Kidney (tissue), 22 donors: ENCODE measurements around the gene FUT9. TPM values are rescaled to one million over a fixed set of nuclear protein-coding genes. Genes with fewer than 3 reads are reported as not detected.

ENCODE experiments used
- DNase-seq, 5 donors: peaks; one replicate each; pipeline ENCODE4 v3.0.0-alpha.2; 2013 to 2020
- FAIRE-seq: peaks from 2 replicates; lab custom pipeline; 2012; peaks lifted over from hg19 to GRCh38; lab: Jason Lieb, UNC
- H3K27ac ChIP-seq, 2 donors: one replicate each; pipeline ENCODE4 v1.7.0; 2013; ENCODE audit warnings: low read depth in 2 of 2, low read length in 2 of 2, inconsistent platforms in 1 of 2
- H3K27me3 ChIP-seq: one replicate; pipeline ENCODE4 v1.7.1; 2013; ENCODE audit warnings: low read length, inconsistent platforms; ENCODE audit not compliant: control insufficient read depth, insufficient read depth
- H3K36me3 ChIP-seq, 3 donors: one replicate each; pipeline versions ENCODE4 v1.7.0 to v1.7.1; 2013; ENCODE audit warnings: low read length in 3 of 3, control low read depth in 1 of 3, inconsistent platforms in 1 of 3; ENCODE audit not compliant: insufficient read depth in 3 of 3, control insufficient read depth in 2 of 3
- H3K4me1 ChIP-seq, 3 donors: one replicate each; pipeline versions ENCODE4 v1.7.0 to v1.7.1; 2013; ENCODE audit warnings: low read length in 3 of 3, inconsistent platforms in 1 of 3, low read depth in 1 of 3; ENCODE audit not compliant: control insufficient read depth in 2 of 3, insufficient read depth in 2 of 3
- H3K4me3 ChIP-seq, 3 donors: one replicate each; pipeline versions ENCODE4 v1.7.0 to v1.8.1; 2013; ENCODE audit warnings: low read length in 3 of 3, control low read depth in 1 of 3, inconsistent platforms in 1 of 3
- H3K9ac ChIP-seq, 3 donors: one replicate each; pipeline versions ENCODE4 v1.7.0 to v1.7.1; 2013; ENCODE audit warnings: low read length in 3 of 3, control low read depth in 1 of 3, inconsistent platforms in 1 of 3
- H3K9me3 ChIP-seq, 3 donors: one replicate each; pipeline versions ENCODE4 v1.7.0 to v1.7.1; 2013; ENCODE audit warnings: low read length in 3 of 3, control low read depth in 1 of 3, inconsistent platforms in 1 of 3; ENCODE audit not compliant: control insufficient read depth in 2 of 3, insufficient read depth in 1 of 3
- intact Hi-C: fragments of 100-400 bp; cut with DNase I; formaldehyde crosslinking; loops from one replicate; pipeline ENCODE4 v1.11.1; 2022
- long read RNA-seq, 10 donors: library from polyadenylated mRNA in 1 of 10; unstranded in 1 of 10; transcript quantifications; one replicate each; pipeline ENCODE4 v2.0.0 and lab custom pipeline, GENCODE V29; 2021 to 2026
- polyA plus RNA-seq: library from polyadenylated mRNA; stranded (reverse); fragments of 350-450 nt; fragmentation: Illumina TruSeq; extraction: RNeasy Lipid Tissue Mini Kit (QIAGEN cat#74804); gene quantifications from one replicate; pipeline ENCODE4 v1.2.3, GENCODE V29; 2014; ENCODE audit warnings: low read depth, low replicate concordance; ENCODE audit not compliant: insufficient read depth
- total RNA-seq: library from RNA; stranded (reverse); fragmentation: NEBNext Ultra II Directional; extraction: Animal tissue kit (Norgen Biotek cat#: 25700); gene quantifications from one replicate; pipeline ENCODE4 v1.2.1, GENCODE V29; 2021
- TF ChIP-seq, protein P1 (sequence below): IDR thresholded peaks from 3 replicates; pipeline ENCODE4 v1.5.1; 2012; ENCODE audit warnings: mild to moderate bottlenecking, moderate library complexity, borderline replicate concordance; ENCODE audit not compliant: insufficient read depth; ENCODE audit errors: extremely low read depth
- donor health status: control.
- donor health status: control.
- donor health status: control.
- donor health status: control.
- donor health status: control.
- donor health status: DM: yes; HTN: yes; CAD: no.
- donor health status: Normal renal cell carcinoma (clear cell type).

The FUT9 gene
- total RNA-seq (0.13 TPM), polyA plus RNA-seq (0.06 TPM)
- long read RNA-seq, donor 1 = 0 reads
- long read RNA-seq, donor 2, full-length matches to known transcripts = 1 of 1 reads
- long read RNA-seq, donor 2, partial matches to known transcripts = 0 of 1 reads
- long read RNA-seq, donor 2, other reads (novel, unspliced or antisense) = 0 of 1 reads
- long read RNA-seq, donor 3, full-length matches to known transcripts = 1 of 1 reads
- long read RNA-seq, donor 3, partial matches to known transcripts = 0 of 1 reads
- long read RNA-seq, donor 3, other reads (novel, unspliced or antisense) = 0 of 1 reads
- long read RNA-seq, donor 4 = 0 reads
- long read RNA-seq, donor 5 = 0 reads
- long read RNA-seq, donor 6 = 0 reads
- long read RNA-seq, donor 7 = 0 reads
- long read RNA-seq, donor 8 = 0 reads
- long read RNA-seq, donor 9 = 0 reads
- long read RNA-seq, donor 10, full-length matches to known transcripts = 1 of 1 reads
- long read RNA-seq, donor 10, partial matches to known transcripts = 0 of 1 reads
- long read RNA-seq, donor 10, other reads (novel, unspliced or antisense) = 0 of 1 reads

GRCh38 chr6:96015518-96016333 lies at the start of gene FUT9:
Gene FUT9 (plus strand): TSS chr6:96015974. CDS start chr6:96203156, 187,182 bp downstream.
- no peaks in the 10 kb centered on the region for H3K9me3 ChIP-seq
- TF ChIP-seq, protein P1, sequence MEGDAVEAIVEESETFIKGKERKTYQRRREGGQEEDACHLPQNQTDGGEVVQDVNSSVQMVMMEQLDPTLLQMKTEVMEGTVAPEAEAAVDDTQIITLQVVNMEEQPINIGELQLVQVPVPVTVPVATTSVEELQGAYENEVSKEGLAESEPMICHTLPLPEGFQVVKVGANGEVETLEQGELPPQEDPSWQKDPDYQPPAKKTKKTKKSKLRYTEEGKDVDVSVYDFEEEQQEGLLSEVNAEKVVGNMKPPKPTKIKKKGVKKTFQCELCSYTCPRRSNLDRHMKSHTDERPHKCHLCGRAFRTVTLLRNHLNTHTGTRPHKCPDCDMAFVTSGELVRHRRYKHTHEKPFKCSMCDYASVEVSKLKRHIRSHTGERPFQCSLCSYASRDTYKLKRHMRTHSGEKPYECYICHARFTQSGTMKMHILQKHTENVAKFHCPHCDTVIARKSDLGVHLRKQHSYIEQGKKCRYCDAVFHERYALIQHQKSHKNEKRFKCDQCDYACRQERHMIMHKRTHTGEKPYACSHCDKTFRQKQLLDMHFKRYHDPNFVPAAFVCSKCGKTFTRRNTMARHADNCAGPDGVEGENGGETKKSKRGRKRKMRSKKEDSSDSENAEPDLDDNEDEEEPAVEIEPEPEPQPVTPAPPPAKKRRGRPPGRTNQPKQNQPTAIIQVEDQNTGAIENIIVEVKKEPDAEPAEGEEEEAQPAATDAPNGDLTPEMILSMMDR = no peak

GRCh38 chr6:95967594-95967993 lies 48.2 kb upstream of the FUT9 start:
- peaks cover 0 to 3% (median 3%) of the 10 kb centered on the region in 3 donors for H3K9me3 ChIP-seq
- no peaks in the 10 kb centered on the region for H3K27me3 ChIP-seq
- H3K27ac ChIP-seq = no peak overlapping the region
- intact Hi-C loops = no loop called here
- no peaks in the 10 kb centered on the region for H3K4me1 ChIP-seq
- FAIRE-seq = no peak
- H3K36me3 ChIP-seq = no peaks in the 10 kb centered on the region
- TF ChIP-seq, protein P1 = no peak
- H3K4me3 ChIP-seq = no peak overlapping the region
- no peak overlapping the region for H3K9ac ChIP-seq
- no peak for DNase-seq

More at GRCh38 chr6:96015518-96016333, at the start of gene FUT9:
- Histone ChIP-seq H3K27me3 (peaks cover 4% of the 10 kb centered on the region), H3K4me1 (no peaks in the 10 kb centered on the region), H3K36me3 (no peaks in the 10 kb centered on the region), H3K27ac (no peak within 1 kb of the TSS), H3K4me3 (peak within 1 kb of the TSS in 1 of 3 donors; percentile 53), H3K9ac (no peak within 1 kb of the TSS)
- intact Hi-C loops = no loop called here
- DNase-seq = peak; percentile 65 to 91 (median 87)
- FAIRE-seq = no peak

DNA sequence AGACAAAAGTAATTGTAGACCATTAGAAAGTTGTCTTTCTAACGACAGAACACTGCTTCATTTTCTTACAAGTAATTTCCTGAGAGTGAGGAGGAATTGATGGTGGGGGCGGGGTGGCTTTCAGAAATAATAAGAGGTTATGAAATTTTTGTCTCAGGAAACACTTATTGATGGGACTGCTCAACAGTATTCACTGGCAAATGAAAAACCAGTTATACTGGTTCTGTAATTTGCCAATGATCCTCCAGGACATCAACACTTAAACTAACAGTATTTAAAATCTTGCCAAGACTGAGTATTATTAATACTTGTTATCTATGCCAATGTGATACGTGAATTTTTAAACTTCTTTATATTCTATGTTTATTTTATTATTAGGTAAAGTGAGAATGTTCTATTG lies 41.8 kb upstream of the FUT9 start:
- Histone ChIP-seq H3K36me3 (no peaks in the 10 kb centered on the region), H3K27ac (no peak overlapping the region), H3K9ac (no peak overlapping the region), H3K9me3 (peaks cover 0 to 3% (median 0%) of the 10 kb centered on the region in 3 donors), H3K4me1 (no peaks in the 10 kb centered on the region), H3K4me3 (no peak overlapping the region), H3K27me3 (no peaks in the 10 kb centered on the region)
- DNase-seq (no peak), FAIRE-seq (no peak)
- TF ChIP-seq, protein P1 = no peak
- intact Hi-C loops = no loop called here
